Posterior vena cava (tissue), 2 donors: ENCODE measurements around the gene RUNX1. TPM values are rescaled to one million over a fixed set of nuclear protein-coding genes. Genes with fewer than 3 reads are reported as not detected.

Experiments used
- DNase-seq: peaks from one replicate; pipeline ENCODE4 v3.0.0-alpha.2; 2020; ENCODE audit warnings: low spot score
- intact Hi-C, 2 donors: fragments of 100-400 bp; cut with DNase I; formaldehyde crosslinking; loops; one replicate each; pipeline versions ENCODE4 v1.14.1 to v1.14.2; 2022 to 2023
- total RNA-seq, 2 donors: library from RNA; stranded (reverse); fragmentation: NEBNext Ultra II Directional; extraction: Animal tissue kit (Norgen Biotek cat#: 25700); gene quantifications; one replicate each; pipeline ENCODE4 v1.2.1, GENCODE V29; 2021
- donor health status: DM: yes; HTN: yes; CAD: no.
- donor health status: DM: yes; HTN: yes; CAD: no.

Gene RUNX1
- total RNA-seq, 2 donors from 2014 or later, result 39.6 to 59.3 TPM

GRCh38 chr21:34884346-34884929 is 164.7 kb downstream of the RUNX1 start:
- intact Hi-C loops, result no loop called here
- no peak for DNase-seq

GRCh38 chr21:34883491-34884271 is 165.4 kb downstream of the RUNX1 start:
- intact Hi-C loops, result no loop called here
- no peak for DNase-seq

GRCh38 chr21:34882719-34883131 is 166.4 kb downstream of the RUNX1 start:
- intact Hi-C loops, result no loop called here
- DNase-seq, result no peak

- no peak for DNase-seq
- intact Hi-C loops, result no loop called here
These were observed 167.2 kb downstream of the RUNX1 start for GRCh38 chr21:34881839-34882371.

- no peak for DNase-seq
- intact Hi-C loops, result no loop called here
These were observed 167.7 kb downstream of the RUNX1 start for GRCh38 chr21:34881421-34881820.

- intact Hi-C loops, result no loop called here
- DNase-seq, result no peak
These were observed 168.7 kb downstream of the RUNX1 start for GRCh38 chr21:34880401-34880800.

- intact Hi-C loops, result no loop called here
- DNase-seq, result no peak
These were observed 170.2 kb downstream of the RUNX1 start for GRCh38 chr21:34878940-34879339.

- intact Hi-C loops, result no loop called here
- no peak for DNase-seq
These were observed 170.6 kb downstream of the RUNX1 start for GRCh38 chr21:34878501-34878900.

GRCh38 chr21:34877485-34878128 is 171.5 kb downstream of the RUNX1 start:
- no peak for DNase-seq
- intact Hi-C loops, result no loop called here

GRCh38 chr21:34875830-34876229 is 173.3 kb downstream of the RUNX1 start:
- intact Hi-C loops, result no loop called here
- no peak for DNase-seq

GRCh38 chr21:34874684-34875513 is 174.2 kb downstream of the RUNX1 start:
- intact Hi-C loops, result no loop called here

GRCh38 chr21:34871026-34871908 is 177.8 kb downstream of the RUNX1 start:
- intact Hi-C loops, result no loop called here
- DNase-seq, result no peak

More at GRCh38 chr21:34874684-34875513, 174.2 kb downstream of the RUNX1 start:
- DNase-seq, result no peak

- intact Hi-C loops, result no loop called here
- DNase-seq, result no peak
These were observed 178.9 kb downstream of the RUNX1 start for GRCh38 chr21:34870246-34870645.

- intact Hi-C loops, result no loop called here
- no peak for DNase-seq
These were observed 179.6 kb downstream of the RUNX1 start for GRCh38 chr21:34869545-34869944.

GRCh38 chr21:34867785-34868184 is 181.3 kb downstream of the RUNX1 start:
- intact Hi-C loops, result no loop called here
- no peak for DNase-seq

GRCh38 chr21:34865400-34866241 is 183.5 kb downstream of the RUNX1 start:
- DNase-seq, result peak; percentile 90
- intact Hi-C loops, result no loop called here

GRCh38 chr21:34864370-34865149 is 184.5 kb downstream of the RUNX1 start:
- intact Hi-C loops, result no loop called here
- DNase-seq, result no peak
